Heart left ventricle (tissue), 13 donors: ENCODE data around the gene NBPF3.
"Not testable (repeated sequence)": the region's sequence is repeated elsewhere in the genome, so short reads cannot be mapped to it uniquely, and the experiment has no call there.

Experiments
- CTCF ChIP-seq, 12 donors: fragments of 200-600 bp; sonication (generic) in 4 of 12; IDR thresholded peaks; one replicate each; pipeline versions ENCODE4 v1.5.0 to v1.8.0; 2018 to 2022; ENCODE audit warnings: antibody characterized with exemption in 12 of 12, mild to moderate bottlenecking in 5 of 12
- POLR2A ChIP-seq, 2 donors: fragments of 450-650 bp; IDR thresholded peaks; one replicate each; pipeline ENCODE4 v1.6.1; 2017; ENCODE audit warnings: antibody characterized with exemption in 2 of 2, mild to moderate bottlenecking in 2 of 2, moderate library complexity in 2 of 2
- donor health status: ischemic (EF 13 %, LVEDD 7.1; RV severe dilation, severe dysfunction).
- donor health status: DM: no; HTN: yes; CAD: no.
- donor health status: DM: no; HTN: no; CAD: no.
- donor health status: ischemic (EF 25% LVEDD 6.9; RV normal size, moderate dysfunction).
- donor health status: ischemic (EF 25% LVEDD 5.7; RV mildly dilated, moderate dysfunction).
- donor health status: ischemic (EF 35%, LVEDD 5.7; RV mildly dilated, moderate dysfunction).
- donor health status: nonischemic (EF 11% LVEDD 7.7; RV severe dilation, severe dysfunction).
- donor health status: DM: yes; HTN: yes; CAD: no.
- donor health status: PGD.
- donor health status: ischemic (EF 29% LVEDD 5.4; RV normal size, mild dysfunction).
- donor health status: nonischemic (EF 23%, LVEDD 6.1; RV moderate dilation, normal function).

DNA sequence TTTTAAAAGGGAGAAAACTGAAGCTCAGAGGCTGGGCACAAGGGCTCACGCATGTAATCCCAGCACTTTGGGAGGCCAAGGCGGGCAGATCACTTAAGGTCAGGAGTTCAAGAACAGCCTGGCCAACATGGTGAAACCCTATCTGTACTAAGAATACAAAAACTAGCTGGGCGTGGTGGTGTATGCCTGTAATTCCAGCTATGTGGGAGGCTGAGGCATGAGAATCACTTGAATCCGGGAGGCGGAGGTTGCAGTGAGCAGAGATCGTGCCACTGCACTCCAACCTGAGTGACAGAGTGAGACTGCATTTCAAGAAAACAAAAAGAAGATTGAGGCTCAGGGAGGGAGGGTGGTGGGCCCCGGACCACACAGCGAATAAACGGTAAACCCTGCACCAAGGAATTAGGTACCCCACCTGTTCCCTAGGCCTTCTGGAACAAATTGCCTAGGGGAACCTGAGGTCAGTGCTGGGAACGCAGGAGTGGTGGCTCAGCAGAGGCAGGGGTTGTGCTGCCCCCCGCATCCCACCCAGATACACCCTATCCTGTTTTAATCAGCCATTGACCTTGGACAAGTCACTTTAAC lies 79.6 kb downstream of the NBPF3 start:
- TF ChIP-seq CTCF, POLR2A (IDR thresholded peaks at IDR 0.05): not testable (repeated sequence)
